Suprapubic skin (tissue), 4 donors: ENCODE data around the gene IL36RN.

ENCODE experiments used
- EP300 ChIP-seq: sonication (generic); formaldehyde crosslinking; IDR thresholded peaks from one replicate; pipeline ENCODE4 v1.6.1; 2017; ENCODE audit warnings: antibody characterized with exemption
- POLR2A ChIP-seq, 2 donors: fragments of 450-650 bp; IDR thresholded peaks; one replicate each; pipeline ENCODE4 v1.6.1; 2017; ENCODE audit warnings: antibody characterized with exemption in 2 of 2, mild to moderate bottlenecking in 2 of 2, moderate library complexity in 2 of 2
- POLR2AphosphoS5 ChIP-seq, 3 donors: sonication (generic); formaldehyde crosslinking; IDR thresholded peaks; one replicate each; pipeline ENCODE4 v1.6.1; 2017; ENCODE audit warnings: antibody characterized with exemption in 3 of 3
- TF ChIP-seq, protein P1 (sequence below), 2 donors: fragments of 200-600 bp in 1 of 2; fragments of 450-650 bp in 1 of 2; sonication (generic) in 1 of 2; IDR thresholded peaks; one replicate each; pipeline ENCODE4 v1.5.1; 2016 to 2019; ENCODE audit warnings: antibody characterized with exemption in 2 of 2, mild to moderate bottlenecking in 1 of 2, moderate library complexity in 1 of 2

DNA sequence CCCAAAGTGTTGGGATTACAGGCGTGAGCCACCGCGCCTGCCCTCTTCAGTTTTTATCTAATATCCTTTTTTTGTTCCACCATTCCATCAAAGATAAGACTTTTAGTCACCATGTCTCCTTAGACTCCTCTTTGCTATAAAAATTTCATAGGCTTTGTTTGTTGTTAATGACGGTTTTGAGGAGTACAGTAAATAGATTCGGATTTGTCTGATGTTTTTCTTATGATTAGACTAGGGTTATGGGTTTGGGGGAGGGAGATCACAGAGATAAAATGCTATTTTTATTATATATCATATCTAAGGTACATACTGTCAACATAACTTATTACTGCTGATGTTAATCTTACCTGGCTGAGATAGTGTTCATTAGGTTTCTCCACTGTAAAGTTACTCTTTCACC, 12.5 kb upstream of the IL36RN start:
- TF ChIP-seq, protein P1, sequence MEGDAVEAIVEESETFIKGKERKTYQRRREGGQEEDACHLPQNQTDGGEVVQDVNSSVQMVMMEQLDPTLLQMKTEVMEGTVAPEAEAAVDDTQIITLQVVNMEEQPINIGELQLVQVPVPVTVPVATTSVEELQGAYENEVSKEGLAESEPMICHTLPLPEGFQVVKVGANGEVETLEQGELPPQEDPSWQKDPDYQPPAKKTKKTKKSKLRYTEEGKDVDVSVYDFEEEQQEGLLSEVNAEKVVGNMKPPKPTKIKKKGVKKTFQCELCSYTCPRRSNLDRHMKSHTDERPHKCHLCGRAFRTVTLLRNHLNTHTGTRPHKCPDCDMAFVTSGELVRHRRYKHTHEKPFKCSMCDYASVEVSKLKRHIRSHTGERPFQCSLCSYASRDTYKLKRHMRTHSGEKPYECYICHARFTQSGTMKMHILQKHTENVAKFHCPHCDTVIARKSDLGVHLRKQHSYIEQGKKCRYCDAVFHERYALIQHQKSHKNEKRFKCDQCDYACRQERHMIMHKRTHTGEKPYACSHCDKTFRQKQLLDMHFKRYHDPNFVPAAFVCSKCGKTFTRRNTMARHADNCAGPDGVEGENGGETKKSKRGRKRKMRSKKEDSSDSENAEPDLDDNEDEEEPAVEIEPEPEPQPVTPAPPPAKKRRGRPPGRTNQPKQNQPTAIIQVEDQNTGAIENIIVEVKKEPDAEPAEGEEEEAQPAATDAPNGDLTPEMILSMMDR (IDR thresholded peaks at IDR 0.05): no peak
- TF ChIP-seq POLR2AphosphoS5 (IDR thresholded peaks at IDR 0.05) (no peak), POLR2A (IDR thresholded peaks at IDR 0.05) (no peak), EP300 (no peak)
